ENCODE results near the gene PKM. TPM values are rescaled to one million over a fixed set of nuclear protein-coding genes. Genes with fewer than 3 reads are reported as not detected.
"Not testable (repeated sequence)": the region's sequence is repeated elsewhere in the genome, so short reads cannot be mapped to it uniquely, and the experiment has no call there.

PKM gene
- total and polyA plus RNA-seq, 2 donors (not counting 3 experiments of a cell fraction or from before 2014, with no cell fraction given): 689 to 968 TPM

DNA sequence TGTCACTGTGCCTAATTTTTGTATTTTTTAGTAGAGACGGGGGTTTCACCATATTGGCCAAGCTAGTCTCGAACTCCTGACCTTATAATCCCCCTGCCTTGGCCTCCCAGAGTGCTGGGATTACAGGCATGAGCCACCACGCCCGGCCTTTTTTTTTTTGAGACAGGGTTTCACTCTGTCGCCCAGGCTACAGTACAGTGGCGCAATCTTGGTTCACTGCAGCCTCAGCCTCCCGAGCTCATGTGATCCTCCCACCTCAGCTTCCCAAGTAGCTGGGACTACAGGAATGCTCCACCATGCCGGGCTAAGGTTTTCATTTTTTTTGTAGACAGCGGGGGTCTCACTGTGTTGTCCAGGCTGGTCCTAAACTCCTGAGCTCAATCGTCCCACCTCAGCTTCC, 59.0 kb downstream of the PKM start:
- H3K9me3 ChIP-seq (replicated peaks; ENCODE audit: control insufficient read depth, insufficient read depth, low read length); H3K4me1 ChIP-seq (ENCODE audit: control insufficient read depth, extremely low read depth, insufficient read depth, low read length); FAIRE-seq; dilution Hi-C loops (cut with MboI; ENCODE audit: extremely low pct_ligation_motif_present, low sequenced_read_pairs); H3K4me2 ChIP-seq (ENCODE audit: insufficient read depth, low read length); H3K4me3 ChIP-seq (replicated peaks in 1 of 3; ENCODE audit: insufficient read depth in 1 of 3, low read depth in 1 of 3, low read length in 3 of 3); H3K9ac ChIP-seq (replicated peaks; ENCODE audit: extremely low read depth, insufficient read depth, low read length); H3K79me2 ChIP-seq (ENCODE audit: control insufficient read depth, insufficient read depth, low read length); H2AFZ ChIP-seq (ENCODE audit: low read depth, low read length); H4K20me1 ChIP-seq (replicated peaks; ENCODE audit: control insufficient read depth, extremely low read depth, insufficient read depth, low read length); intact Hi-C loops (cut with micrococcal nuclease); DNase-seq (ENCODE audit: low read depth, low spot score); BruUV-seq (replicated peaks); H3K27ac ChIP-seq (ENCODE audit: insufficient read depth, low read depth, low read length); H3K36me3 ChIP-seq (ENCODE audit: control insufficient read depth in 2 of 2, extremely low read depth in 1 of 2, insufficient read depth in 2 of 2, low read length in 2 of 2); H3K9me1 ChIP-seq (replicated peaks; ENCODE audit: control insufficient read depth, extremely low read depth, insufficient read depth, low read length); H3K27me3 ChIP-seq (ENCODE audit: control insufficient read depth in 2 of 2, insufficient read depth in 2 of 2, low read length in 2 of 2): not testable (repeated sequence)
- POLR2A ChIA-PET: interaction anchor here (0.6 kb wide), 1 partner anchor 971 kb away, joined by 3 read pairs; no protein-coding TSS in a partner anchor
- CTCF ChIA-PET: interaction anchor here (2.5 kb wide), 1 partner anchor 16 kb away, joined by 8 read pairs; no protein-coding TSS in a partner anchor

GRCh38 chr15:72170691-72171090, 60.3 kb downstream of the PKM start:
- H3K4me2 ChIP-seq (ENCODE audit: insufficient read depth, low read length): no peak overlapping the region
- intact Hi-C loops (cut with micrococcal nuclease) (no loop called here), dilution Hi-C loops (cut with MboI; ENCODE audit: extremely low pct_ligation_motif_present, low sequenced_read_pairs) (no loop called here)
- no peaks in the 10 kb centered on the region for H3K79me2 ChIP-seq (ENCODE audit: control insufficient read depth, insufficient read depth, low read length)
- no peak for DNase-seq (ENCODE audit: low read depth, low spot score)
- no peaks in the 10 kb centered on the region for H4K20me1 ChIP-seq (replicated peaks; ENCODE audit: control insufficient read depth, extremely low read depth, insufficient read depth, low read length)
- ChIA-PET POLR2A (no interaction called here), CTCF (no interaction called here)
- H3K4me1 ChIP-seq (ENCODE audit: control insufficient read depth, extremely low read depth, insufficient read depth, low read length): no peaks in the 10 kb centered on the region
- H3K27me3 ChIP-seq (ENCODE audit: control insufficient read depth in 2 of 2, insufficient read depth in 2 of 2, low read length in 2 of 2): peaks cover 0 to 6% of the 10 kb centered on the region in 2 experiments
- no peaks in the 10 kb centered on the region for H3K9me1 ChIP-seq (replicated peaks; ENCODE audit: control insufficient read depth, extremely low read depth, insufficient read depth, low read length)
- FAIRE-seq: no peak
- no peak overlapping the region for H2AFZ ChIP-seq (ENCODE audit: low read depth, low read length)
- H3K9ac ChIP-seq (replicated peaks; ENCODE audit: extremely low read depth, insufficient read depth, low read length): no peak overlapping the region
- TF ChIP-seq, protein P1, sequence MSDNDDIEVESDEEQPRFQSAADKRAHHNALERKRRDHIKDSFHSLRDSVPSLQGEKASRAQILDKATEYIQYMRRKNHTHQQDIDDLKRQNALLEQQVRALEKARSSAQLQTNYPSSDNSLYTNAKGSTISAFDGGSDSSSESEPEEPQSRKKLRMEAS (IDR thresholded peaks at IDR 0.05; ENCODE audit: insufficient read depth, insufficient read length): no peak
- TF ChIP-seq MYC (IDR thresholded peaks at IDR 0.05; ENCODE audit: low read depth, low read length): no peak
- no peak for TF ChIP-seq GATA2 (IDR thresholded peaks at IDR 0.05; ENCODE audit: insufficient read depth, insufficient read length, low read depth, low read length)
- no peak for TF ChIP-seq JUN (IDR thresholded peaks at IDR 0.05; ENCODE audit: borderline replicate concordance, insufficient read depth, insufficient read length, low read depth)
- no peak for TF ChIP-seq EZH2 (IDR thresholded peaks at IDR 0.05; ENCODE audit: borderline replicate concordance, low read depth, low read length, severe bottlenecking)
- no peak for TF ChIP-seq FOS (IDR thresholded peaks at IDR 0.05; ENCODE audit: borderline replicate concordance, insufficient read depth, low read length)
- TF ChIP-seq POLR2AphosphoS5 (IDR thresholded peaks at IDR 0.05; ENCODE audit: insufficient read depth, low read depth, low read length): no peak
- BruUV-seq (replicated peaks): no TSS peak
- no peak overlapping the region for H3K27ac ChIP-seq (ENCODE audit: insufficient read depth, low read depth, low read length)
- H3K36me3 ChIP-seq (ENCODE audit: control insufficient read depth in 2 of 2, extremely low read depth in 1 of 2, insufficient read depth in 2 of 2, low read length in 2 of 2): no peaks in the 10 kb centered on the region
- no peak overlapping the region for H3K4me3 ChIP-seq (replicated peaks in 1 of 3; ENCODE audit: insufficient read depth in 1 of 3, low read depth in 1 of 3, low read length in 3 of 3)
- H3K9me3 ChIP-seq (replicated peaks; ENCODE audit: control insufficient read depth, insufficient read depth, low read length): no peaks in the 10 kb centered on the region
